CD4-positive, alpha-beta T cell treated with Interleukin-15 for 4 hours (primary cell): ENCODE results near the gene IL5RA.

ENCODE experiments used
- DNase-seq: peaks from one replicate; pipeline ENCODE4 v3.0.0-alpha.2; 2020; ENCODE audit warnings: low spot score

IL5RA gene

GRCh38 chr3:3065876-3066275, 44.3 kb downstream of the IL5RA start:
- no peak for DNase-seq

GRCh38 chr3:3064297-3064696, 45.9 kb downstream of the IL5RA start:
- no peak for DNase-seq

DNA sequence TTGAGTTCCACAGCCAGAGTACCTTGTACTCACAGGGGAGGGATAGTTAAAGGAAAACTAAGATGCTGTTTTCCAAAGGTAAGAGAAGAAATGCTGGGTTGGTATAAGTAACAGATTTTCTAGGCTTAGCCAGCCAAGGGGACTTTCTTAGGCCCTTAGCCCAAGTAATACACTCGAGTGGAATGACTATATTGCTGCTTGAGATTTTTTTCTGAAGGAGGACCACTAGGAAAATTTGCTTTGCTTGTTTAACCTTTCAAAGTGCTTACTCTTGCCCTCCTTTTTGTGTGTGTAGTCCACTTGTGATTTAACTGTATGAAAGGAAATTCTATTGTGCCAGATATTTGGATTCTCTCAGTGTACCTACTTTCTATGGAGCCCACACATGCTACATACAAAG, 50.5 kb downstream of the IL5RA start:
- DNase-seq: no peak

GRCh38 chr3:3053974-3054373, 56.2 kb downstream of the IL5RA start:
- no peak for DNase-seq

DNA sequence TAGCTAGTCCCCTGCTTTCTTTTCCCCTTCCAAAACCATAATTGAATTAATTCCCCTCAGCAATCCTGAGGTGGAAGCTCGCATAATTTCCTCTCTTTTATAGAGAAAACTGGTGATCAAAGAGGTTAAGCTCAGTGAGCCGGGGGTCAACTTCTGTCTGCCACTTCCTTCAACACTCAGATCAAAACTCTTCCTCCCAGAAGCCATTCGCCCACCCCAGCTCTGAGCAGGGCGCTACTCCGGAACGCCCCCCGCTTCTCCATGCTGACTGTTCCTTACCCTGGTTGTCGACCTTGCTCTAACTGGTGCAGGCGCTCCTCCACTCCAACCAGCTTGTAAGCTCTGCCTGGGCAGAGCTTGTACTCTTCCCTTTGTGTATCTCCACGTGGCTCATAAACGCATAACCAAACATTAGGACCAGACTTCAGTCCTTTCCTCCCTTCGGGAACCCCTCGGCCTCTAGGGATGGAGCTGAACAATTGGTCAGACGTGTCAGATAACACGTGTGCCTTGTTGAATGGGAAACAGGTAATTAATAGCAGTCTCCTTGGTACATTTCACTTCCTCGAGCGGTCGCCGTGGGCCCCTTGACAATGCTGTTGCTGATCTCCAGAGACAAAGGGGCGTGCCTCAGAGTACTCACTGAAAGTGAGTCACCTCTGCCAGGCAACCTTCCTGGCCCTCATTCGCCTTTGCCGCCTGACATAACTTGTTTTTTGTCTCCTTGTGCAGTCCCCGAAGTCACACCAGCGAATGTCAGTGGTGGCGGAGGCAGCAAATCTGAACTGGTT, 71.8 kb downstream of the IL5RA start:
- DNase-seq: no peak

DNA sequence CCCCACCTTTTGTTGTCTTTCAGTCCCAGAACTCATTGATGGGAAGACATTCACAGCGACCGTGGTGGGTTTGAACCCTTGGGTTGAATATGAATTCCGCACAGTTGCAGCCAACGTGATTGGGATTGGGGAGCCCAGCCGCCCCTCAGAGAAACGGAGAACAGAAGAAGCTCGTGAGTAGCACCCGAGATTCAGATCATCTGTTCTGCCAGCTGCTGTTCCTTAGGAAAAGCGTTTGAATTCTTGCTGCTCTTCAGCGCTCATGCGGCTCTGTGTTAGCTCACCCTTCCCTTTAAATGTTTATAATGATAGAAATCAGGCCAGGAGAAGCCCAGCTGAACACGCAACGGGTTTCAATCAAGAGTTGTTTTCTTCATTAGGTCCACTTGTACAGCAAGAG, 73.0 kb downstream of the IL5RA start:
- no peak for DNase-seq

DNA sequence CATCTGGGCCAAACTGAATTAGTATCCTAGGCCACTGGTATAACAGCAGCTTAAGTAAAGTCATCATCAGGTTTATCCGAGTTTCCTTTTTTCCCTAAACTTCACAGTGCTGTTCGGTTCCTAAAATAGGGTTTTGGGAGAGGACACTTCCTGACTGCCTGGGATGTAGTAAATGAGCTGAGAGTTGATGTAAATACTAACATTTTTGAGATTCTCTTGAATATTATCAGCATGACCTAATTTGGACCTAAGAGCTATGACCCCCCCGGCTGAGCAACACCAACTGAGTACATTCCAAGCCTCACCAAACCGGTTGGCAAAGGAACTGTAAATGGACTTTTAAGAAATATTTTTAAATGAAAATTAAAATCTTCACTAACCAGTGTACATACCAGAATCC, 78.8 kb downstream of the IL5RA start:
- no peak for DNase-seq

DNA sequence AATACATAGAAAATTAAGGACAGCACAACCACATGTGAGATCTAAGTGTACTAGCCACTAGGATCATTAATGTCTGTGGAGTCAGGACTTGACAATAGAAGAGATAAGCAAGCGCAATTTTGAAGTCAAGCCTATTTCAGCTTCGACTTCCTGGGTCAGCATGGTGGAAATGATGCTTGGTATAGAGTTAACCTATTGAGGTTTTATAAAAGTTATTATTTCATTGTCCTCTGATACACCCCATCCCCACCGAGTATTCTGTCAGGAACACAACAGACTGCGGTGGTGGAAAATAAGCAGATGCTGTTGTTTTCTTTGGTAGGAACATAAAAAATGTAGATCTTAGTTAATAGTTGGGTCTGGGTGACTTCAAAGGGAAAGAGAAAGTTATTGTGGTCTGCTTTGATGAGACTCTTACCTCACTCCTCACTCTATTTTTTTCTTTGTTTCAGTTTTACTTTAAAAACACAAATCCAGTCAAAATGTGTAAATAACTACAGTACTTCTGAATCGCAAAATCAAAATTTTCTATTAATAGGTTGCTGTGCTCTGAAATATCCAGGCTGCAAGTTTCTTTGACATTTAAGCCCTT, 82.1 kb downstream of the IL5RA start:
- no peak for DNase-seq

GRCh38 chr3:3023111-3023745, 86.9 kb downstream of the IL5RA start:
- DNase-seq: no peak

- DNase-seq: no peak
Measured at GRCh38 chr3:3020209-3020608, 90.0 kb downstream of the IL5RA start.
